HFFc6 (cell line): ENCODE results near the gene COL28A1. TPM values are rescaled to one million over a fixed set of nuclear protein-coding genes. Genes with fewer than 3 reads are reported as not detected.

Source experiments
- DNase-seq: peaks from one replicate; pipeline ENCODE4 v3.0.0-alpha.2; 2018
- H3K27ac Mint-ChIP-seq: 2 replicates; pipeline ENCODE4 v1.8.0; 2020; ENCODE audit warnings: mild to moderate bottlenecking, mixed read lengths
- H3K27me3 Mint-ChIP-seq: 2 replicates; pipeline ENCODE4 v1.8.0; 2021; ENCODE audit warnings: mild to moderate bottlenecking, moderate library complexity, mixed read lengths; ENCODE audit not compliant: insufficient read depth
- H3K36me3 Mint-ChIP-seq: 2 replicates; pipeline ENCODE4 v1.8.0; 2021; ENCODE audit warnings: low read depth, mixed read lengths
- H3K4me1 Mint-ChIP-seq: 2 replicates; pipeline ENCODE4 v1.8.0; 2020; ENCODE audit warnings: low read depth, mixed read lengths
- H3K4me3 Mint-ChIP-seq: 2 replicates; pipeline ENCODE4 v1.8.0; 2020; ENCODE audit warnings: mild to moderate bottlenecking, moderate library complexity, mixed read lengths
- H3K9me3 Mint-ChIP-seq: 2 replicates; pipeline ENCODE4 v1.8.0; 2020; ENCODE audit warnings: mild to moderate bottlenecking, mixed read lengths
- CTCF ChIP-seq: fragments of 200-600 bp; sonication (generic); IDR thresholded peaks from 2 replicates; pipeline ENCODE4 v1.5.0; 2021; ENCODE audit warnings: antibody characterized with exemption, mild to moderate bottlenecking
- total RNA-seq, 6 experiments: library from RNA; stranded (reverse); fragmentation: NEBNext Ultra II Directional; extraction: Animal tissue kit (Norgen Biotek cat#: 25700); gene quantifications; 2 replicates in 1 of 6; 3 replicates in 5 of 6; pipeline ENCODE4 v1.2.3, GENCODE V29; 2021

Gene COL28A1
- total RNA-seq, 6 experiments from 2014 or later: 0.07 to 0.14 TPM; not detected in 4

DNA sequence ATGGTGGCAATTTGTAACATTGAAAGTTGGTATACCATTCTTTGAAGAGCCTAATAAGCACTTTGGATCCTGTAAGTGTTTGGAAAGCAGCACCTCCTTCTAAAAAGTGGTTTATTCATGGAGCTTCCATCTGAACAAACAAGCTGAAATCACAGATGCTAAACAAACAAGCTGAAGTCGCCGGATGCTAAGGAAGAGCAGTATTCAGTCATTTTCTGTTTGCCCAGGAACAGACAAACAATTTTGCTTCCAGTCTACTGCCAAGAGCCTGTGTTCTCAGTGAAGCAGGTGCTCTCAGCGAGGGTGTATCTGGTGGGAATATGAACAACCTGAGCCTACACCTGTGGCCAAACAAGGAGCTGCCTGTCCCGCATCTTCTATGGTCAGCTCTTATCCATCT, 6.3 kb downstream of the COL28A1 start:
- Mint-ChIP-seq H3K4me1 (no peaks in the 10 kb centered on the region), H3K36me3 (no peaks in the 10 kb centered on the region), H3K27me3 (no peaks in the 10 kb centered on the region), H3K9me3 (no peaks in the 10 kb centered on the region), H3K4me3 (no peak overlapping the region), H3K27ac (no peak overlapping the region)
- TF ChIP-seq CTCF: no peak
- DNase-seq: no peak

GRCh38 chr7:7527047-7527446, 8.6 kb downstream of the COL28A1 start:
- TF ChIP-seq CTCF: no peak
- Mint-ChIP-seq H3K27ac (no peak overlapping the region), H3K4me3 (no peak overlapping the region), H3K9me3 (no peaks in the 10 kb centered on the region), H3K27me3 (no peaks in the 10 kb centered on the region), H3K36me3 (no peaks in the 10 kb centered on the region), H3K4me1 (peaks cover 6% of the 10 kb centered on the region)
- DNase-seq: no peak

- no peak for DNase-seq
- no peak for TF ChIP-seq CTCF
- no peaks in the 10 kb centered on the region for H3K27me3 Mint-ChIP-seq
- H3K9me3 Mint-ChIP-seq: no peaks in the 10 kb centered on the region
- no peak overlapping the region for H3K4me3 Mint-ChIP-seq
- no peaks in the 10 kb centered on the region for H3K36me3 Mint-ChIP-seq
- peaks cover 11% of the 10 kb centered on the region for H3K4me1 Mint-ChIP-seq
- no peak overlapping the region for H3K27ac Mint-ChIP-seq
Observed at GRCh38 chr7:7526006-7526405, 9.7 kb downstream of the COL28A1 start.

DNA sequence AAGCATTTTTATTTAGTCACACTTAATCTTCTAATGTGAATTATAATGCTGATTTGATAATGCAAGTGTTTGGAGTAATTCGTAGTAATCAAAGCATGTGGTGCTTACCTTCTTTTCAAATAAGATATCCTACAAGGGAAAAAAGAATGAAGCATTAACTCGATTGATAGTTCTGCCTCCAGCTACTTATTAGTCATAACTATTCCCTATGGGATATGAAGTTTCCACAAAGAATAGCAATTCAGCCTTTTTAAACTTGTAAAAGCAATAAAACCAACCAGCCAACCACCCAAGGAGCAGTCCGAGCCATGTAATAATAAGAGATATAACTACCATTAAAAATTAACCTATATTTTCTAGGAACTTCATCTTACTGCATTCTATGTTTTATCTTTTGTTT, 11.6 kb downstream of the COL28A1 start:
- no peak for DNase-seq
- Mint-ChIP-seq H3K4me1 (peaks cover 20% of the 10 kb centered on the region), H3K9me3 (no peaks in the 10 kb centered on the region), H3K36me3 (no peaks in the 10 kb centered on the region), H3K27me3 (no peaks in the 10 kb centered on the region), H3K4me3 (no peak overlapping the region), H3K27ac (no peak overlapping the region)
- no peak for TF ChIP-seq CTCF

- Mint-ChIP-seq H3K4me1 (peaks cover 27% of the 10 kb centered on the region), H3K36me3 (no peaks in the 10 kb centered on the region), H3K4me3 (no peak overlapping the region), H3K9me3 (no peaks in the 10 kb centered on the region), H3K27ac (no peak overlapping the region), H3K27me3 (no peaks in the 10 kb centered on the region)
- TF ChIP-seq CTCF: no peak
- no peak for DNase-seq
Observed at GRCh38 chr7:7522421-7522820, 13.3 kb downstream of the COL28A1 start.

- H3K4me3 Mint-ChIP-seq: no peak overlapping the region
- no peaks in the 10 kb centered on the region for H3K36me3 Mint-ChIP-seq
- H3K27me3 Mint-ChIP-seq: no peaks in the 10 kb centered on the region
- H3K9me3 Mint-ChIP-seq: no peaks in the 10 kb centered on the region
- peaks cover 28% of the 10 kb centered on the region for H3K4me1 Mint-ChIP-seq
- H3K27ac Mint-ChIP-seq: no peak overlapping the region
- no peak for TF ChIP-seq CTCF
- no peak for DNase-seq
Observed at GRCh38 chr7:7521259-7521658, 14.4 kb downstream of the COL28A1 start.
